CD14-positive monocyte (primary cell): ENCODE data around the gene MAGI3. TPM values are rescaled to one million over a fixed set of nuclear protein-coding genes. Genes with fewer than 3 reads are reported as not detected.

Experiments used
- DNase-seq, 3 donors: peaks; one replicate each; pipeline ENCODE4 v3.0.0-alpha.2; 2011 to 2022
- H2AFZ ChIP-seq: 2 replicates; pipeline ENCODE4 v1.6.0; 2012; ENCODE audit warnings: mild to moderate bottlenecking, low read depth, low read length, inconsistent platforms; ENCODE audit not compliant: insufficient read depth, poor library complexity, severe bottlenecking
- H3K27ac ChIP-seq, 2 donors: 1 replicate in 1 of 2; 2 replicates in 1 of 2; pipeline ENCODE4 v1.5.1; 2012 to 2013; ENCODE audit warnings: low read length in 2 of 2, control low read depth in 1 of 2, inconsistent platforms in 1 of 2, low read depth in 1 of 2, mild to moderate bottlenecking in 1 of 2
- H3K27me3 ChIP-seq, 2 donors: one replicate each; pipeline versions ENCODE4 v1.6.0 to v1.6.1; 2011 to 2013; ENCODE audit warnings: low read length in 2 of 2; ENCODE audit not compliant: control insufficient read depth in 2 of 2, insufficient read depth in 2 of 2
- H3K36me3 ChIP-seq, 2 donors: replicated peaks in 1 of 2; 1 replicate in 1 of 2; 2 replicates in 1 of 2; pipeline versions ENCODE4 v1.5.1 to v1.6.1; 2012 to 2013; ENCODE audit warnings: low read length in 2 of 2, control low read depth in 1 of 2, inconsistent platforms in 1 of 2, mild to moderate bottlenecking in 1 of 2; ENCODE audit not compliant: insufficient read depth in 2 of 2, control insufficient read depth in 1 of 2
- H3K4me1 ChIP-seq, 2 donors: 1 replicate in 1 of 2; 2 replicates in 1 of 2; pipeline versions ENCODE4 v1.5.1 to v1.6.1; 2012 to 2013; ENCODE audit warnings: low read length in 2 of 2, control low read depth in 1 of 2, inconsistent platforms in 1 of 2, mild to moderate bottlenecking in 1 of 2, moderate library complexity in 1 of 2; ENCODE audit not compliant: insufficient read depth in 2 of 2, control insufficient read depth in 1 of 2
- H3K4me2 ChIP-seq: replicated peaks from 2 replicates; pipeline ENCODE3; 2012; ENCODE audit warnings: low read length, moderate library complexity, mild to moderate bottlenecking; ENCODE audit not compliant: poor library complexity, severe bottlenecking; ENCODE audit errors: extremely low read depth
- H3K4me3 ChIP-seq, 3 experiments: fragments of 200-600 bp in 1 of 3; sonication (generic) in 1 of 3; replicated peaks in 1 of 3; 1 replicate in 2 of 3; 2 replicates in 1 of 3; pipeline ENCODE4 v1.5.1; 2011 to 2013; ENCODE audit warnings: low read length in 3 of 3, mild to moderate bottlenecking in 3 of 3, control low read depth in 2 of 3, low read depth in 2 of 3, inconsistent platforms in 1 of 3, moderate library complexity in 1 of 3
- H3K79me2 ChIP-seq: 2 replicates; pipeline ENCODE4 v1.6.0; 2012; ENCODE audit warnings: mild to moderate bottlenecking, control low read depth, inconsistent platforms, low read length, moderate library complexity; ENCODE audit not compliant: insufficient read depth
- H3K9ac ChIP-seq: 2 replicates; pipeline ENCODE4 v1.6.0; 2017; ENCODE audit warnings: low read length, mild to moderate bottlenecking; ENCODE audit not compliant: insufficient read depth, poor library complexity, severe bottlenecking
- H3K9me3 ChIP-seq, 2 donors: replicated peaks in 1 of 2; 1 replicate in 1 of 2; 2 replicates in 1 of 2; pipeline versions ENCODE4 v1.5.1 to v1.6.1; 2012 to 2013; ENCODE audit warnings: low read length in 2 of 2, control low read depth in 1 of 2; ENCODE audit not compliant: control insufficient read depth in 1 of 2, insufficient read depth in 1 of 2
- H4K20me1 ChIP-seq: 2 replicates; pipeline ENCODE4 v1.6.0; 2012; ENCODE audit warnings: mild to moderate bottlenecking, low read length, control low read depth, moderate library complexity; ENCODE audit not compliant: insufficient read depth
- H3K27ac Mint-ChIP-seq, 7 donors: one replicate each; pipeline ENCODE4 v1.8.0; 2020; ENCODE audit warnings: mild to moderate bottlenecking in 7 of 7, mixed read lengths in 7 of 7, moderate library complexity in 6 of 7, inconsistent platforms in 2 of 7
- H3K27me3 Mint-ChIP-seq, 3 donors: one replicate each; pipeline ENCODE4 v1.8.0; 2021 to 2022; ENCODE audit warnings: low read depth in 3 of 3, mild to moderate bottlenecking in 3 of 3, mixed read lengths in 3 of 3, moderate library complexity in 3 of 3, inconsistent platforms in 1 of 3
- H3K36me3 Mint-ChIP-seq, 2 donors: one replicate each; pipeline ENCODE4 v1.8.0; 2020; ENCODE audit warnings: mixed read lengths in 2 of 2, inconsistent platforms in 1 of 2, mild to moderate bottlenecking in 1 of 2
- H3K4me1 Mint-ChIP-seq: one replicate; pipeline ENCODE4 v1.8.0; 2020; ENCODE audit warnings: mild to moderate bottlenecking, mixed read lengths
- H3K4me3 Mint-ChIP-seq, 2 donors: one replicate each; pipeline ENCODE4 v1.8.0; 2020; ENCODE audit warnings: mild to moderate bottlenecking in 2 of 2, mixed read lengths in 2 of 2, moderate library complexity in 1 of 2
- H3K9me3 Mint-ChIP-seq, 7 donors: one replicate each; pipeline ENCODE4 v1.8.0; 2020 to 2022; ENCODE audit warnings: mixed read lengths in 7 of 7, mild to moderate bottlenecking in 6 of 7, moderate library complexity in 6 of 7, inconsistent platforms in 2 of 7
- CTCF ChIP-seq: fragments of 200-600 bp; IDR thresholded peaks from one replicate; pipeline ENCODE4 v1.8.0; 2022; ENCODE audit warnings: antibody characterized with exemption, mild to moderate bottlenecking
- WGBS: methylation state at CpG from one replicate; pipeline ENCODE4 v1.1.5; 2013; ENCODE audit warnings: missing lambda C conversion rate; ENCODE audit not compliant: insufficient coverage; 5-methylcytosine and 5-hydroxymethylcytosine counted together
- intact Hi-C, 2 donors: fragments of 100-400 bp; cut with micrococcal nuclease; formaldehyde crosslinking; loops; one replicate each; pipeline versions ENCODE4 v1.15.0 to v1.15.1; 2023
- polyA plus RNA-seq, 3 donors: library from polyadenylated mRNA; depleted of rRNA in 1 of 3; unstranded in 2 of 3; stranded (reverse) in 1 of 3; fragments of 300-500 nt in 2 of 3; fragments of >200 nt in 1 of 3; fragmentation: Illumina TruSeq in 2 of 3; gene quantifications; 1 replicate in 2 of 3; 2 replicates in 1 of 3; pipeline ENCODE4 v1.2.3, GENCODE V29; 2012 to 2021

The MAGI3 gene
- polyA plus RNA-seq, 3 donors = 0.36 to 0.58 (median 0.43) TPM

GRCh38 chr1:113511269-113511668, 121.0 kb downstream of the MAGI3 start:
- no peak overlapping the region for H3K4me2 ChIP-seq
- no peak overlapping the region for H3K27ac Mint-ChIP-seq
- no peak overlapping the region for H3K4me3 Mint-ChIP-seq
- intact Hi-C loops = no loop called here
- no peak for TF ChIP-seq CTCF
- no peak overlapping the region for H3K27ac ChIP-seq
- no peaks in the 10 kb centered on the region for H3K36me3 ChIP-seq
- peaks cover 4 to 16% of the 10 kb centered on the region in 2 donors for H3K9me3 ChIP-seq
- no peak for DNase-seq
- no peak overlapping the region for H3K9ac ChIP-seq
- H3K4me3 ChIP-seq = no peak overlapping the region
- no peaks in the 10 kb centered on the region for H3K79me2 ChIP-seq
- H3K27me3 ChIP-seq = no peaks in the 10 kb centered on the region
- no peaks in the 10 kb centered on the region for H3K4me1 ChIP-seq
- no peak overlapping the region for H2AFZ ChIP-seq
- peaks cover 0 to 2% (median under 1%) of the 10 kb centered on the region in 3 donors for H3K27me3 Mint-ChIP-seq
- H4K20me1 ChIP-seq = no peaks in the 10 kb centered on the region
- no CpG with 5 or more reads among the region's 2 CpGs for WGBS
- H3K9me3 Mint-ChIP-seq = peaks cover 5 to 19% (median 7%) of the 10 kb centered on the region in 7 donors
- H3K36me3 Mint-ChIP-seq = no peaks in the 10 kb centered on the region
- H3K4me1 Mint-ChIP-seq = no peaks in the 10 kb centered on the region

GRCh38 chr1:113515498-113515897, 125.2 kb downstream of the MAGI3 start:
- Histone ChIP-seq H3K27me3 (no peaks in the 10 kb centered on the region), H3K79me2 (no peaks in the 10 kb centered on the region), H3K36me3 (no peaks in the 10 kb centered on the region), H3K4me1 (no peaks in the 10 kb centered on the region), H3K9ac (no peak overlapping the region), H4K20me1 (no peaks in the 10 kb centered on the region), H3K4me2 (no peak overlapping the region), H2AFZ (no peak overlapping the region), H3K9me3 (peaks cover 4 to 16% of the 10 kb centered on the region in 2 donors), H3K27ac (no peak overlapping the region), H3K4me3 (no peak overlapping the region)
- Mint-ChIP-seq H3K36me3 (no peaks in the 10 kb centered on the region), H3K9me3 (peaks cover 4 to 15% (median 7%) of the 10 kb centered on the region in 7 donors), H3K27ac (no peak overlapping the region), H3K27me3 (peaks cover 0 to 1% (median 0%) of the 10 kb centered on the region in 3 donors), H3K4me1 (no peaks in the 10 kb centered on the region), H3K4me3 (no peak overlapping the region)
- intact Hi-C loops = no loop called here
- WGBS = no CpG with 5 or more reads among the region's 1 CpG
- TF ChIP-seq CTCF = no peak
- no peak for DNase-seq
